ENCODE measurements around the gene NTRK1.

NTRK1 gene

GRCh38 chr1:156869455-156869854 is 8.8 kb downstream of the NTRK1 start:
- TF ChIP-seq EZH2 (IDR thresholded peaks at IDR 0.05; ENCODE audit: borderline replicate concordance, low read length): no peak
- TF ChIP-seq, protein P1, sequence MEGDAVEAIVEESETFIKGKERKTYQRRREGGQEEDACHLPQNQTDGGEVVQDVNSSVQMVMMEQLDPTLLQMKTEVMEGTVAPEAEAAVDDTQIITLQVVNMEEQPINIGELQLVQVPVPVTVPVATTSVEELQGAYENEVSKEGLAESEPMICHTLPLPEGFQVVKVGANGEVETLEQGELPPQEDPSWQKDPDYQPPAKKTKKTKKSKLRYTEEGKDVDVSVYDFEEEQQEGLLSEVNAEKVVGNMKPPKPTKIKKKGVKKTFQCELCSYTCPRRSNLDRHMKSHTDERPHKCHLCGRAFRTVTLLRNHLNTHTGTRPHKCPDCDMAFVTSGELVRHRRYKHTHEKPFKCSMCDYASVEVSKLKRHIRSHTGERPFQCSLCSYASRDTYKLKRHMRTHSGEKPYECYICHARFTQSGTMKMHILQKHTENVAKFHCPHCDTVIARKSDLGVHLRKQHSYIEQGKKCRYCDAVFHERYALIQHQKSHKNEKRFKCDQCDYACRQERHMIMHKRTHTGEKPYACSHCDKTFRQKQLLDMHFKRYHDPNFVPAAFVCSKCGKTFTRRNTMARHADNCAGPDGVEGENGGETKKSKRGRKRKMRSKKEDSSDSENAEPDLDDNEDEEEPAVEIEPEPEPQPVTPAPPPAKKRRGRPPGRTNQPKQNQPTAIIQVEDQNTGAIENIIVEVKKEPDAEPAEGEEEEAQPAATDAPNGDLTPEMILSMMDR (IDR thresholded peaks at IDR 0.05; ENCODE audit: low read length): no peak
- Histone ChIP-seq H3K4me1 (ENCODE audit: insufficient read depth, low read length, severe bottlenecking) (no peaks in the 10 kb centered on the region), H3K79me2 (ENCODE audit: insufficient read depth, low read length) (no peaks in the 10 kb centered on the region), H2AFZ (ENCODE audit: low read length) (no peak overlapping the region), H3K27ac (ENCODE audit: low read depth, low read length, poor library complexity, severe bottlenecking) (no peak overlapping the region), H3K27me3 (ENCODE audit: insufficient read depth, low read length) (no peaks in the 10 kb centered on the region; the same call in 1 of the 2 replicates), H3K4me3 (ENCODE audit: low read depth, low read length, poor library complexity, severe bottlenecking) (no peak overlapping the region), H3K9me3 (ENCODE audit: low read length) (no peaks in the 10 kb centered on the region), H3K9me2 (ENCODE audit: low read depth, low read length) (no peaks in the 10 kb centered on the region), H3K9ac (ENCODE audit: low read length) (no peak overlapping the region), H3F3A (ENCODE audit: insufficient read depth, low read length) (no peaks in the 10 kb centered on the region), H3K36me3 (ENCODE audit: insufficient read depth, low read length) (no peaks in the 10 kb centered on the region), H4K20me1 (ENCODE audit: insufficient read depth, low read length) (no peaks in the 10 kb centered on the region), H3K4me2 (ENCODE audit: low read length) (no peak overlapping the region)

DNA sequence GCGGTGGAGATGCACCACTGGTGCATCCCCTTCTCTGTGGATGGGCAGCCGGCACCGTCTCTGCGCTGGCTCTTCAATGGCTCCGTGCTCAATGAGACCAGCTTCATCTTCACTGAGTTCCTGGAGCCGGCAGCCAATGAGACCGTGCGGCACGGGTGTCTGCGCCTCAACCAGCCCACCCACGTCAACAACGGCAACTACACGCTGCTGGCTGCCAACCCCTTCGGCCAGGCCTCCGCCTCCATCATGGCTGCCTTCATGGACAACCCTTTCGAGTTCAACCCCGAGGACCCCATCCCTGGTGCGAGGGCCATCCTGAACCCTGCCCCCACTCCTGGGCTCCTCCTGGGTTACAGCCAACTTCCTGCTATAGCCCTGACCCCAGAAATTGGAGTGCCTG is 13.0 kb downstream of the NTRK1 start:
- Histone ChIP-seq H3F3A (ENCODE audit: insufficient read depth, low read length) (no peaks in the 10 kb centered on the region), H3K9me2 (ENCODE audit: low read depth, low read length) (no peaks in the 10 kb centered on the region), H3K79me2 (ENCODE audit: insufficient read depth, low read length) (no peaks in the 10 kb centered on the region), H2AFZ (ENCODE audit: low read length) (no peak overlapping the region), H3K4me1 (ENCODE audit: insufficient read depth, low read length, severe bottlenecking) (no peaks in the 10 kb centered on the region), H4K20me1 (ENCODE audit: insufficient read depth, low read length) (no peaks in the 10 kb centered on the region), H3K9ac (ENCODE audit: low read length) (no peak overlapping the region), H3K36me3 (ENCODE audit: insufficient read depth, low read length) (no peaks in the 10 kb centered on the region), H3K27me3 (ENCODE audit: insufficient read depth, low read length) (no peaks in the 10 kb centered on the region; the same call in 1 of the 2 replicates), H3K9me3 (ENCODE audit: low read length) (no peaks in the 10 kb centered on the region), H3K4me2 (ENCODE audit: low read length) (no peak overlapping the region), H3K4me3 (ENCODE audit: low read depth, low read length, poor library complexity, severe bottlenecking) (no peak overlapping the region), H3K27ac (ENCODE audit: low read depth, low read length, poor library complexity, severe bottlenecking) (no peak overlapping the region)
- TF ChIP-seq EZH2 (IDR thresholded peaks at IDR 0.05; ENCODE audit: borderline replicate concordance, low read length): no peak
- TF ChIP-seq, protein P1 (IDR thresholded peaks at IDR 0.05; ENCODE audit: low read length): no peak

- no peak overlapping the region for H3K9ac ChIP-seq (ENCODE audit: low read length)
- no peak overlapping the region for H3K4me2 ChIP-seq (ENCODE audit: low read length)
Observed at GRCh38 chr1:156874142-156874541, 13.5 kb downstream of the NTRK1 start.

More at GRCh38 chr1:156874142-156874541, 13.5 kb downstream of the NTRK1 start:
- Histone ChIP-seq H3K27me3 (ENCODE audit: insufficient read depth, low read length) (no peaks in the 10 kb centered on the region; the same call in 1 of the 2 replicates), H3F3A (ENCODE audit: insufficient read depth, low read length) (no peaks in the 10 kb centered on the region), H3K36me3 (ENCODE audit: insufficient read depth, low read length) (no peaks in the 10 kb centered on the region), H4K20me1 (ENCODE audit: insufficient read depth, low read length) (no peaks in the 10 kb centered on the region), H3K4me1 (ENCODE audit: insufficient read depth, low read length, severe bottlenecking) (no peaks in the 10 kb centered on the region), H2AFZ (ENCODE audit: low read length) (no peak overlapping the region), H3K9me2 (ENCODE audit: low read depth, low read length) (no peaks in the 10 kb centered on the region), H3K9me3 (ENCODE audit: low read length) (no peaks in the 10 kb centered on the region), H3K79me2 (ENCODE audit: insufficient read depth, low read length) (no peaks in the 10 kb centered on the region), H3K27ac (ENCODE audit: low read depth, low read length, poor library complexity, severe bottlenecking) (no peak overlapping the region), H3K4me3 (ENCODE audit: low read depth, low read length, poor library complexity, severe bottlenecking) (no peak overlapping the region)
- no peak for TF ChIP-seq EZH2 (IDR thresholded peaks at IDR 0.05; ENCODE audit: borderline replicate concordance, low read length)
- TF ChIP-seq, protein P1 (IDR thresholded peaks at IDR 0.05; ENCODE audit: low read length): no peak
